PC-9 (cell line): ENCODE data around the gene GYPB.
"Not testable (repeated sequence)": the region's sequence is repeated elsewhere in the genome, so short reads cannot be mapped to it uniquely, and the experiment has no call there.

Experiments used
- EZH2 ChIP-seq: fragments of 200-600 bp; sonication (generic); IDR thresholded peaks from 2 replicates; pipeline ENCODE4 v1.8.0; 2017; ENCODE audit warnings: antibody characterized with exemption, low read depth
- TF ChIP-seq, protein P1 (sequence below): fragments of 200-600 bp; sonication (generic); conservative IDR thresholded peaks from 2 replicates; pipeline ENCODE4 v1.6.1; 2017; ENCODE audit warnings: mixed run types, antibody characterized with exemption, mild to moderate bottlenecking, moderate library complexity

DNA sequence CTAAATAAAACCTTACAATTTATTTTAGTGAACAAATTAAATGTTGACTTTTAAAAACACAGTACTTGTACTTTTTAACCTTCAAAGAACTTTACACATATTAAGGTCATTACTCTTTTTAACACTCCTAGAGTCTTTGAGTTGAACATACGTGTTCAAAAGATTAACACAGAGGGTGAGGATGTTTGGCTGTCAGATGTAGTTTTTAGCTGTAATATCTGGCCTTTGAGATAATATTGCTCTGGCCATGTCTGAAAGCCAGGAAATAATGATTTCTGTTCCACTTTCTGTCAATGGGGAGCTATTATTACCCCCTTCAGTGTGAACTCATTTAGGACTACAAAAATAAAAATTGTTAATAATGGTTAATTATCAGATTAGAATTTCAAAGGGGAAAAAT is 71.7 kb downstream of the GYPB start:
- TF ChIP-seq, protein P1, sequence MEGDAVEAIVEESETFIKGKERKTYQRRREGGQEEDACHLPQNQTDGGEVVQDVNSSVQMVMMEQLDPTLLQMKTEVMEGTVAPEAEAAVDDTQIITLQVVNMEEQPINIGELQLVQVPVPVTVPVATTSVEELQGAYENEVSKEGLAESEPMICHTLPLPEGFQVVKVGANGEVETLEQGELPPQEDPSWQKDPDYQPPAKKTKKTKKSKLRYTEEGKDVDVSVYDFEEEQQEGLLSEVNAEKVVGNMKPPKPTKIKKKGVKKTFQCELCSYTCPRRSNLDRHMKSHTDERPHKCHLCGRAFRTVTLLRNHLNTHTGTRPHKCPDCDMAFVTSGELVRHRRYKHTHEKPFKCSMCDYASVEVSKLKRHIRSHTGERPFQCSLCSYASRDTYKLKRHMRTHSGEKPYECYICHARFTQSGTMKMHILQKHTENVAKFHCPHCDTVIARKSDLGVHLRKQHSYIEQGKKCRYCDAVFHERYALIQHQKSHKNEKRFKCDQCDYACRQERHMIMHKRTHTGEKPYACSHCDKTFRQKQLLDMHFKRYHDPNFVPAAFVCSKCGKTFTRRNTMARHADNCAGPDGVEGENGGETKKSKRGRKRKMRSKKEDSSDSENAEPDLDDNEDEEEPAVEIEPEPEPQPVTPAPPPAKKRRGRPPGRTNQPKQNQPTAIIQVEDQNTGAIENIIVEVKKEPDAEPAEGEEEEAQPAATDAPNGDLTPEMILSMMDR = not testable (repeated sequence)
- TF ChIP-seq EZH2 = not testable (repeated sequence)
